Panc1 (cell line): ENCODE results near the gene NPRL2. TPM values are rescaled to one million over a fixed set of nuclear protein-coding genes. Genes with fewer than 3 reads are reported as not detected.

Experiments
- ATAC-seq: fragments of 200-7000 bp; cut with Tn5 transposase; 2 replicates; pipeline ENCODE4 v1.9.1; 2020; ENCODE audit warnings: mild to moderate bottlenecking, moderate library complexity
- BruUV-seq: library from RNA; stranded (reverse); fragments of 400-500 nt; replicated peaks from 2 replicates; lab custom pipeline; 2021; lab: Mats Ljungman, UMichigan
- CTCF ChIA-PET: fragments of 300-600 bp; sonication (Branson Sonifier 250); formaldehyde crosslinking; loops from one replicate; lab custom pipeline; 2022; ENCODE audit warnings: antibody characterized with exemption; lab: Charles Lee
- POLR2A ChIA-PET: fragments of 300-600 bp; sonication (Branson Sonifier 250); formaldehyde crosslinking; loops from one replicate; lab custom pipeline; 2022; ENCODE audit warnings: antibody characterized with exemption; lab: Charles Lee
- DNase-seq: peaks from one replicate; pipeline ENCODE4 v3.0.0-alpha.2; 2010; ENCODE audit warnings: low read depth, low spot score
- H3K27ac ChIP-seq: 2 replicates; pipeline ENCODE4 v1.5.1; 2011; ENCODE audit warnings: mild to moderate bottlenecking, low read length, inconsistent platforms
- H3K27me3 ChIP-seq: fragments of 200-500 bp; sonication (Bioruptor generic); 2 replicates; pipeline ENCODE4 v1.6.0; 2014; ENCODE audit warnings: low read length, inconsistent platforms; ENCODE audit not compliant: control insufficient read depth, insufficient read depth
- H3K36me3 ChIP-seq: fragments of 200-500 bp; sonication (Bioruptor generic); 2 replicates; pipeline ENCODE4 v1.5.1; 2014; ENCODE audit warnings: inconsistent platforms, mild to moderate bottlenecking, low read length, moderate library complexity; ENCODE audit not compliant: control insufficient read depth, insufficient read depth
- H3K4me1 ChIP-seq: 2 replicates; pipeline ENCODE4 v1.5.1; 2011; ENCODE audit warnings: inconsistent platforms, mild to moderate bottlenecking, low read length, moderate library complexity; ENCODE audit not compliant: control insufficient read depth, insufficient read depth
- H3K4me3 ChIP-seq, 2 experiments: 2 replicates each; pipeline ENCODE4 v1.5.1; 2011 to 2012; ENCODE audit warnings: low read depth in 2 of 2, low read length in 2 of 2, mild to moderate bottlenecking in 2 of 2, inconsistent platforms in 1 of 2, moderate library complexity in 1 of 2
- H3K9me3 ChIP-seq: fragments of 200-500 bp; sonication (Bioruptor generic); 2 replicates; pipeline ENCODE4 v1.5.1; 2014; ENCODE audit warnings: low read depth, mild to moderate bottlenecking, inconsistent platforms, low read length, moderate library complexity; ENCODE audit not compliant: control insufficient read depth, insufficient read depth
- CTCF ChIP-seq: fragments of 450-650 bp; IDR thresholded peaks from 2 replicates; pipeline ENCODE4 v1.5.1; 2017; ENCODE audit warnings: mild to moderate bottlenecking
- POLR2AphosphoS5 ChIP-seq: IDR thresholded peaks from 2 replicates; pipeline ENCODE4 v1.6.1; 2012; ENCODE audit warnings: mild to moderate bottlenecking, low read depth, low read length, moderate library complexity
- REST ChIP-seq, 2 experiments: IDR thresholded peaks; 2 replicates each; pipeline ENCODE4 v1.6.1; 2011 to 2012; ENCODE audit warnings: low read depth in 2 of 2, control low read depth in 1 of 2, low read length in 1 of 2, mild to moderate bottlenecking in 1 of 2, moderate library complexity in 1 of 2; ENCODE audit not compliant: insufficient read depth in 1 of 2
- SIN3A ChIP-seq: IDR thresholded peaks from 2 replicates; pipeline ENCODE4 v1.6.1; 2012; ENCODE audit warnings: low read depth, mild to moderate bottlenecking, low read length, moderate library complexity, borderline replicate concordance; ENCODE audit not compliant: insufficient read depth
- TCF7L2 ChIP-seq: IDR thresholded peaks from 2 replicates; pipeline ENCODE4 v1.6.1; 2011; ENCODE audit warnings: mild to moderate bottlenecking, low read depth, low read length, inconsistent platforms
- in situ Hi-C: cut with HindIII; loops from 2 replicates; pipeline ENCODE4 v1.10.0; 2016; ENCODE audit warnings: low sequenced_read_pairs, low pct_unique_long_range_greater_than_20kb
- intact Hi-C: fragments of 100-400 bp; cut with micrococcal nuclease; formaldehyde crosslinking; loops from one replicate; pipeline ENCODE4 v1.10.0; 2022; ENCODE audit not compliant: unreplicated experiment
- total RNA-seq: library from RNA; stranded (reverse); gene quantifications from one replicate; pipeline ENCODE4 v1.2.1, GENCODE V29; 2021; ENCODE audit not compliant: unreplicated experiment

The NPRL2 gene
- total RNA-seq, 1 experiment from 2014 or later: 14.6 TPM

GRCh38 chr3:50375258-50375931 lies 24.8 kb upstream of the NPRL2 start:
- Histone ChIP-seq H3K27ac (no peak overlapping the region), H3K36me3 (no peaks in the 10 kb centered on the region), H3K27me3 (no peaks in the 10 kb centered on the region), H3K4me1 (no peaks in the 10 kb centered on the region; the same call in 1 of the 2 replicates), H3K4me3 (no peak overlapping the region), H3K9me3 (no peaks in the 10 kb centered on the region)
- peak; percentile 74 for ATAC-seq
- in situ Hi-C loops: no loop called here
- TF ChIP-seq REST (IDR thresholded peaks at IDR 0.05; ENCODE audit: insufficient read depth in 1 of 2, low read depth in 2 of 2, low read length in 1 of 2) (no peak), TCF7L2 (no peak), CTCF (no peak; the same call in 1 of the 2 replicates), SIN3A (no peak), POLR2AphosphoS5 (no peak)
- no TSS peak for BruUV-seq
- ChIA-PET CTCF (no interaction called here), POLR2A (no interaction called here)
- DNase-seq: no peak
- intact Hi-C loops: loop anchor here (10.0 kb wide), 1 partner anchor 169 kb away; no protein-coding TSS in a partner anchor

- in situ Hi-C loops (no loop called here), intact Hi-C loops (loop anchor here (10.0 kb wide), 1 partner anchor 170 kb away; no protein-coding TSS in a partner anchor)
- no peaks in the 10 kb centered on the region; the same call in 1 of the 2 replicates for H3K4me1 ChIP-seq
- BruUV-seq: no TSS peak
- H3K27ac ChIP-seq: no peak overlapping the region
- H3K27me3 ChIP-seq: no peaks in the 10 kb centered on the region
- DNase-seq (no peak), ATAC-seq (peak; percentile 55; the same call in 1 of the 2 replicates)
- no peak overlapping the region for H3K4me3 ChIP-seq
- TF ChIP-seq POLR2AphosphoS5: no peak
- TF ChIP-seq REST (IDR thresholded peaks at IDR 0.05; ENCODE audit: insufficient read depth in 1 of 2, low read depth in 2 of 2, low read length in 1 of 2): no peak
- no peak for TF ChIP-seq TCF7L2
- TF ChIP-seq SIN3A: no peak
- TF ChIP-seq CTCF: no peak
- H3K36me3 ChIP-seq: no peaks in the 10 kb centered on the region
- no peaks in the 10 kb centered on the region for H3K9me3 ChIP-seq
- CTCF ChIA-PET: no interaction called here
- POLR2A ChIA-PET: no interaction called here
These were observed 24.0 kb upstream of the NPRL2 start for GRCh38 chr3:50374363-50375257.
